Calu3 (cell line): ENCODE results near the gene PPP6R1. TPM values are rescaled to one million over a fixed set of nuclear protein-coding genes. Genes with fewer than 3 reads are reported as not detected.

Experiments used
- BruUV-seq: library from RNA; stranded (reverse); fragments of 400-500 nt; replicated peaks from 2 replicates; lab custom pipeline; 2021; lab: Mats Ljungman, UMichigan
- CTCF ChIA-PET: fragments of 300-600 bp; sonication (Branson Sonifier 250); formaldehyde crosslinking; loops from one replicate; lab custom pipeline; 2022; ENCODE audit warnings: antibody characterized with exemption; lab: Charles Lee
- DNase-seq: peaks from one replicate; pipeline ENCODE4 v3.0.0; 2022
- H3K27ac Mint-ChIP-seq: one replicate; pipeline ENCODE4 v1.8.0; 2022; ENCODE audit warnings: mixed read lengths; ENCODE audit not compliant: unreplicated experiment
- H3K27me3 Mint-ChIP-seq: one replicate; pipeline ENCODE4 v1.8.0; 2022; ENCODE audit warnings: mixed read lengths; ENCODE audit not compliant: unreplicated experiment
- H3K36me3 Mint-ChIP-seq: one replicate; pipeline ENCODE4 v1.8.0; 2022; ENCODE audit warnings: mild to moderate bottlenecking, moderate library complexity, mixed read lengths; ENCODE audit not compliant: insufficient read depth, unreplicated experiment
- H3K4me1 Mint-ChIP-seq: one replicate; pipeline ENCODE4 v1.8.0; 2022; ENCODE audit warnings: mild to moderate bottlenecking, low read depth, mixed read lengths; ENCODE audit not compliant: unreplicated experiment
- H3K4me3 Mint-ChIP-seq: one replicate; pipeline ENCODE4 v1.8.0; 2022; ENCODE audit warnings: mild to moderate bottlenecking, low read depth, moderate library complexity, mixed read lengths; ENCODE audit not compliant: unreplicated experiment
- H3K9me3 Mint-ChIP-seq: one replicate; pipeline ENCODE4 v1.8.0; 2022; ENCODE audit warnings: low read depth, mixed read lengths; ENCODE audit not compliant: unreplicated experiment
- intact Hi-C: fragments of 100-400 bp; cut with micrococcal nuclease; formaldehyde crosslinking; loops from one replicate; pipeline ENCODE4 v1.10.0; 2022; ENCODE audit not compliant: unreplicated experiment
- total RNA-seq: library from RNA; stranded (reverse); gene quantifications from 2 replicates; pipeline ENCODE4 v1.2.3, GENCODE V29; 2022
- TF ChIP-seq, protein P1 (sequence below): fragments of 200-600 bp; IDR thresholded peaks from one replicate; pipeline ENCODE4 v1.8.0; 2022; ENCODE audit warnings: antibody characterized with exemption; ENCODE audit not compliant: unreplicated experiment

PPP6R1 gene
- total RNA-seq, 1 experiment from 2014 or later: 126 TPM

DNA sequence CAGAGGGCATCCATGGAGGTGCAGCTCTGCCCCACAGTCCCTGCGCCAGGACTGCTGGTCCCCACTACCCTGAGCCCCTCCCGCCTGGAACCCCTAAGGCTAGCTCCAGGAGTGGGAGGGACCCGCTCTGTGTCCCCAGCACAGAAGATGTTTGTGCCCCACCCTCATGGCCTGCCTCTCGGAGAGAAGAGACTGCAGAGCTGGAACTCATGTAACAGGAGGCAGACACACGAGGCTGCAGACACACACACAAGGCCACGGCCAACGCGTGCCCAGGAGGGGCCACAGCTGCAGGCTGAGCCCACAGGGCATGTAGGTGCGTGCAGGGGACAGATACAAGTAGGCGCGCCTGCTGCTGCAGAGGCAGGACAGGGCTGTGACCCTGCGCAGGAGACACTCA lies 19.8 kb downstream of the PPP6R1 start:
- Mint-ChIP-seq H3K36me3 (peaks cover 69% of the 10 kb centered on the region), H3K9me3 (no peaks in the 10 kb centered on the region), H3K4me3 (no peak overlapping the region), H3K27ac (no peak overlapping the region), H3K4me1 (no peaks in the 10 kb centered on the region), H3K27me3 (no peaks in the 10 kb centered on the region)
- DNase-seq: no peak
- intact Hi-C loops: no loop called here
- TF ChIP-seq, protein P1, sequence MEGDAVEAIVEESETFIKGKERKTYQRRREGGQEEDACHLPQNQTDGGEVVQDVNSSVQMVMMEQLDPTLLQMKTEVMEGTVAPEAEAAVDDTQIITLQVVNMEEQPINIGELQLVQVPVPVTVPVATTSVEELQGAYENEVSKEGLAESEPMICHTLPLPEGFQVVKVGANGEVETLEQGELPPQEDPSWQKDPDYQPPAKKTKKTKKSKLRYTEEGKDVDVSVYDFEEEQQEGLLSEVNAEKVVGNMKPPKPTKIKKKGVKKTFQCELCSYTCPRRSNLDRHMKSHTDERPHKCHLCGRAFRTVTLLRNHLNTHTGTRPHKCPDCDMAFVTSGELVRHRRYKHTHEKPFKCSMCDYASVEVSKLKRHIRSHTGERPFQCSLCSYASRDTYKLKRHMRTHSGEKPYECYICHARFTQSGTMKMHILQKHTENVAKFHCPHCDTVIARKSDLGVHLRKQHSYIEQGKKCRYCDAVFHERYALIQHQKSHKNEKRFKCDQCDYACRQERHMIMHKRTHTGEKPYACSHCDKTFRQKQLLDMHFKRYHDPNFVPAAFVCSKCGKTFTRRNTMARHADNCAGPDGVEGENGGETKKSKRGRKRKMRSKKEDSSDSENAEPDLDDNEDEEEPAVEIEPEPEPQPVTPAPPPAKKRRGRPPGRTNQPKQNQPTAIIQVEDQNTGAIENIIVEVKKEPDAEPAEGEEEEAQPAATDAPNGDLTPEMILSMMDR: no peak
- CTCF ChIA-PET: no interaction called here
- no TSS peak for BruUV-seq

DNA sequence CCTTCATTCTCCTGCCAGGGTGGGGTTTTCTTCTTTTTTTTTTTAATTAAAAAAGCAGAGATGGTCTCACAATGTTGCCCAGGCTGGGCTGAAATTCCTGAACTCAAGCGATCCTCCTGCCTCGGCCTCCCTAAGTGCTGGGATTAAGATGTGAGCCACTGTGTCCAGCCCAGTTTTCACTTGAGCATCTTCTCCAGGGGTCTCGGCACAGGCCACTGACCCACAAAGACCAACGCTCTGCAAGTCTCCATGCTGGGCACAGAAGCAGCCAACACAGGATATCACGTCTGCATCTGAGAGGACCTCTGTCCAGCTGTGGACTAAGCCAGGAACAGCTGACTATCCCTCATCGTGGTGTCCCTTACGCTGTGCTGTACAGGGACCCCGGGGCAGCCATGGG lies 20.8 kb downstream of the PPP6R1 start:
- H3K4me3 Mint-ChIP-seq: no peak overlapping the region
- H3K4me1 Mint-ChIP-seq: no peaks in the 10 kb centered on the region
- H3K27me3 Mint-ChIP-seq: no peaks in the 10 kb centered on the region
- H3K27ac Mint-ChIP-seq: no peak overlapping the region
- no peak for DNase-seq
- TF ChIP-seq, protein P1: no peak
- H3K36me3 Mint-ChIP-seq: peaks cover 64% of the 10 kb centered on the region
- CTCF ChIA-PET: no interaction called here
- H3K9me3 Mint-ChIP-seq: no peaks in the 10 kb centered on the region
- intact Hi-C loops: no loop called here
- no TSS peak for BruUV-seq

GRCh38 chr19:55232986-55233385 lies 25.8 kb downstream of the PPP6R1 start:
- no peak overlapping the region for H3K27ac Mint-ChIP-seq

GRCh38 chr19:55232286-55232602 lies 26.6 kb downstream of the PPP6R1 start:
- no peak for DNase-seq
- no TSS peak for BruUV-seq
- intact Hi-C loops: no loop called here
- H3K27ac Mint-ChIP-seq: no peak overlapping the region
- TF ChIP-seq, protein P1: no peak
- CTCF ChIA-PET: no interaction called here
- peaks cover 68% of the 10 kb centered on the region for H3K36me3 Mint-ChIP-seq
- no peaks in the 10 kb centered on the region for H3K9me3 Mint-ChIP-seq
- no peaks in the 10 kb centered on the region for H3K4me1 Mint-ChIP-seq
- H3K27me3 Mint-ChIP-seq: no peaks in the 10 kb centered on the region
- H3K4me3 Mint-ChIP-seq: no peak overlapping the region

More at GRCh38 chr19:55232986-55233385, 25.8 kb downstream of the PPP6R1 start:
- no peaks in the 10 kb centered on the region for H3K4me1 Mint-ChIP-seq
- BruUV-seq: no TSS peak
- TF ChIP-seq, protein P1: no peak
- DNase-seq: no peak
- no peaks in the 10 kb centered on the region for H3K27me3 Mint-ChIP-seq
- no peak overlapping the region for H3K4me3 Mint-ChIP-seq
- intact Hi-C loops: no loop called here
- CTCF ChIA-PET: no interaction called here
- H3K36me3 Mint-ChIP-seq: peaks cover 70% of the 10 kb centered on the region
- H3K9me3 Mint-ChIP-seq: no peaks in the 10 kb centered on the region
